HG03469 (cell line): Measurements from ENCODE around the gene AP1B1.
"Not testable (repeated sequence)": the region's sequence is repeated elsewhere in the genome, so short reads cannot be mapped to it uniquely, and the experiment has no call there.

Source experiments
- ATAC-seq: cut with Tn5 transposase; IDR thresholded peaks from one replicate; pipeline ENCODE4 v1.9.1; 2021; ENCODE audit warnings: mild to moderate bottlenecking, moderate library complexity, moderate number of reproducible peaks; ENCODE audit not compliant: unreplicated experiment

Gene AP1B1

DNA sequence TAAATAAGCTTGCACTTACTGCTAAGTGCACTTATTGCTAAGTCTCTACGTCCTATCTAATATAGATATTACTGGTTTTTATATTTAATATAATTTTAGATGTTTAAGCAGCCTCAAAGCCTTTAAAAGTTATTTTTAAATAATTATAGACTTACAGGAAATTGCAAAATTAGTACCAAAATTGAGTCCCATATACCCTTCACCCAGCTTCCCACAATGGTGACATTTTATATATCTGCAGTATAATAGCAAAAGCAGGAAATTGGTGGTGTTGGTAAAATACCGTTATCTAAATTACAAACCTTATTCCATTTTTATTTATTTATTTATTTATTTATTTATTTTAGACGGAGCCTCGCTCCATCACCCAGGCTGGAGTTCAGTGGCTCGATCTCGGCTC is 1.9 kb upstream of the AP1B1 start:
- no peak for ATAC-seq

DNA sequence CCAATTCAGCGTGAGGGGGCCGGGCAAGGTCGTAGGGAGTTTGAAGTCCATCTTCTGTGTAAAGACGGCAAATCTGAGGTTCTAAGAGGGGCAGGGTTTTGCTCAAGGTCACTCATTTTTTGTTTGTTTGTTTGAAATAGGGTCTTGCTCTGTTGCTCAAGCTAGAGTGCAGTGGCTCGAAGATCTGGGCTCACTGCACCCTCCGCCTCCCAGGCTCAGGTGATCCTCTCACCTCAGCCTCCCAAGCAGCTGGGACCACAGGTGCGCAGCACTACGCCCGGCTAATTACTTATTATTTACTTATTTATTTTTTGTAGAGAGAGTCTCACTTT is 355 bp upstream of the AP1B1 start:
- peak; percentile 2 for ATAC-seq

DNA sequence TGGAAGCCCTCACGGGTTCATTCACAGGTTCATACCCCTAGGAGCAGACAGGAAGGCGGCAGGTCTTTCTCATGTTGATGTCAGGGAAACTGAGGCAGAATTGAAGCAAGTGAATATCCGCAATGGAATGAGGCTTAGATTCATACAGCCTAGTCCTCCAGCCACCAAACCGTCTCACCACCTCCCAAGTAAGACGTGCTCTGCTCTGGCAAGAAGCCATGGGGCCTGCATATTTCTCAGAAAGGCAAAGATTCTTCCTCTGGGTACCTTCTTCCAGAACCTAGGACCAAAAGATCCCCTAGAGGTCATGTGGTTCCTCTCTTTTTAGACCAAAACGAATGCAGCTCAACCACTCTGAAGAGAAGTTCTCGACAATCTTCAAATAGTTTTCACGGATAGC is 1.7 kb downstream of the AP1B1 start:
- no peak for ATAC-seq

DNA sequence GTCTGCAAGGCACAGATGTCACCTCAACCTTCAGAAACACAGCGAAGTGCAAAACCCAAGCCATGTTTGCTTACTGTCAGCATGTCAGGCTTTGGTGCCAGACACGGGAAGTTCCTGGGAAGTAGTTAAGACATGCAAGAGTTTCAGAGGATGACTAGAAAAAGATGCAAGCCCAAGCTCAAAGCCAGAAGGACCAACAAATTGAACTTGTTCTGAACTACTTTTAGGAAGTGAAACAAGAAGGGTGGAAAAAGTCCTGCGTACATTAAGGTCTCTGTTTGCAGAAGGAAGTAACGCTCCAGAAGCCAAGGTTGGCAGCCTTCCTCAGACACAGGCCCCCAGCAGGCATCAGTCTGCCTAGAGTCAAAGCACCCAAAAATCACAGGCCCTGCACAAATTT is 2.6 kb downstream of the AP1B1 start:
- ATAC-seq = no peak

DNA sequence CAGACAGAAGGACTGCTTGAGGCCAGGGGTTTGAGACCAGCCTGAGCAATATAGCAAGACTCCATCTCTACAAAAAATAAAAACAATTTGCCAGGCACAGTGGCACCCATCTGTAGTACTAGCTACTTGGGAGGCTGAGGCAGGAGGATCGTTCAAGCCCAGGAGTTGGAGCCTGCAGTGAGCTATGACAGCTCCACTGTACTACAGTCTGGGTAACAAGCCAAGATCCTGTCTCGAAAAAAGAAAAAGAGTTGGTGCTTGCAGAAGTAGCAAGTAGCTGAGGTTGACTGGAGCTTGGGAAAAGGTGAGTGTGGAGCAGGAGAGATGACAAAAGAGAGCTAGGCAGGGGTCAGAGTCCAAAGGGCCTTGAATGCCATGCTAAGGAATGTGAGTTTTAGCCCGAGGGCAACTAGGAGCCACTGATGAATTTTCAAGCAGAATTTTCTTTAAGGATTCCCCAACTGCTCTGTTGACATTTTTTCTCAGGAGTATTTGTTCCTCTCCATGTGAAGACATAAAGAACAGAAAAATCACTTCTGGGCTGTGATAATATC is 3.1 kb downstream of the AP1B1 start:
- ATAC-seq = no peak

DNA sequence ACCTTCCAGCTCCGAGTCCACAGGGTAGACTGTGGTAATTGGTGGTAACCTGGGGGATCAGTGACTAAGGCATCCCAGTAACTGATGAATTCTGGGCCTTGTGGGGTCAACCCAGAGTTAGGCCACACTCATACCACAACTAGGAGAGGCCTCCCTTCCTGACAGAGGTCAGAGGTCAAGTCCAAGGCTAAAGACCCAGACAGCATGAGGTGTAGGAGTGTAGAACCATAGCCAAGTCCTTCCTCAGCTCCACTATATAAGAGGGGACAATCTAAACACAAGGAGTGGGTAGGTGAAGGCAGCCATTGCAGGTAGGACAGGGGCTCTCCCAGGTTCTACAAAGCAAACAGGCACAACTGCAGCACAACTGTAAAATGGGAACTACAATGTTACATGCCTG is 4.6 kb downstream of the AP1B1 start:
- ATAC-seq = no peak

DNA sequence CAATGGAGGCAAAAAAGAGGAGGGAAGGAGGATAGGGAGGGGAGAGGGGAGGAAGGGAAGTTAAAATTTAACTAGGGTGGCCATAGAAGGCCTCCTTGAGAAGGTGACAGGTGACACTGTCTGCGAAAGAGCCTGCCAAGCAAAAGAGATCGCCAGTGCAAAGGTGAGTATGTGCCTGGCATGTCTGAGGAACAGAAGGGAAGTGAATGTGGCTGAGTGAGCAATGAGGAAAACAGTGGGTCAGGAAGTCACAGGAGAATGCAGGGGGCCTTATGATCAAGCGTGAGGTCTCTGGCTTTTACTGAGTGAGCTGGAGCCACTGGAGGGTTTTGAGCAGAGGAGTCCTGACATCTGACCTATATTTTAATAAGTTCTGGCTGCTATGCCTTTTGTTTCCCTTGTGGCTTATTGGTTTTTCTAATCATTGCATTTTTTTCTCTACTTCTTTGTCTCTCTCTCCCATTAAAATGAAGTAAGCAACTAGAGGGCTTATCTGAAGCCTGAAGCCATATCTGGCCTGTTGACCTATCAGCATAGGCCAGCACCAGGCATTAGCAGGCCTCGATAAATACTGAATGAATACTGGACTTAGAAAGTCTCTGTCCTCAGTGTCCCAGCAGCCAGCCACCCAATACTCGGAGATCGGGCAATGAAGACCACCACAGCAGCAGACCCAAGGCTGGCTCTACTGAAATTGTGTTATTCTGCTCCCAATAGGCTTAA is 5.6 kb downstream of the AP1B1 start:
- ATAC-seq = no peak

DNA sequence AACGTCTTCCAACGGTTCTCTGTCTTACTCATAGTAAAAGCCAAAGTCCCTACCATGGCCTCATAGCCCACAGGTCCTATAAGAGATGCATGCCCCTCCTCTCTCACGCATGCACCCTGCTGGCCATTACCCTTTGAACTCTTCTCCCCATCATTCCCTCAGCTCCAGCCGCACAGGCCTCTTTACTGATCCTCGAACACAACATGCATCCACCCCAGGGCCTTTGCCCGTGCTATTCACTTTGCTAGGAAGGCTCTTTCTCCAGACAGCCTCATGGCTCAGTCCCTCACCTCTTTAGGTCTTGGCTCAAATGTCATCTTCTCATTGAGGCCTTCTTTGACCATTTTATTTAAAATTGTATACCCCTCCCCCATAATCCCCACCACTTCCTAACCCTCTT is 7.5 kb downstream of the AP1B1 start:
- ATAC-seq = no peak

DNA sequence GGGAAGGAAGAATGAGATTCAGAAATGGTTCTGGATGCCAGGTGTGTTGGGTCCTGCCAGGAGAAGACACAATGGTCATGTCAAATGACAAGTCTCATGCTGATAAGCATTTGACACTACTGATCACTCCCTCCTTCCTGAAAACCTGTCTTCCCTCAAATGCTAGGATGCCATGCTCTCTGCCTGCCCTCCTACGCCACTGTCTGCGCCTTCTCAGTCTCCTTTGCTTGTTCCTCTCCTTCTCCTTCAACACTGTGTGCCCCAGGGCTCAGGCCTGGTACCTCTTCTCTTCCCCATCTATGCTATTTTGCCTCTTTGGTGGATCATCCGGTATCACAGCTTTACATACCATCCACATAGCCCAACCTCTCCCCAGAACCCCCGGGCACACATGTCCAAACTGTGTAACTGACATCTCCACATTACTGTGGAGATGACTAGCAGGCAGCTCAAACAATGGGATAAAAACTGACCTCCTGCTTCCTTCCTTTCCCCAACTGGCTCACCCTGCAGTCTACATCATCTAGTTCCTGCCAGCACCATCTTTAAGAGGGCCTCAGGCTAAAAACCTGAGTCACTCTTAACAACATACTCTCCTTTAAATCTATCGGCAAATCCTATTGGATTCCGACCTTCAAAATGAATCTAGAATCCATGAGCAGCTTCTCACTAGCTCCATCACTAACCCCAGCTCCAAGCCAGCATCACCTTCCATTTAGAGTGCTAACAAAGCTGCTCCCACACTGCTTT is 8.2 kb downstream of the AP1B1 start:
- no peak for ATAC-seq

DNA sequence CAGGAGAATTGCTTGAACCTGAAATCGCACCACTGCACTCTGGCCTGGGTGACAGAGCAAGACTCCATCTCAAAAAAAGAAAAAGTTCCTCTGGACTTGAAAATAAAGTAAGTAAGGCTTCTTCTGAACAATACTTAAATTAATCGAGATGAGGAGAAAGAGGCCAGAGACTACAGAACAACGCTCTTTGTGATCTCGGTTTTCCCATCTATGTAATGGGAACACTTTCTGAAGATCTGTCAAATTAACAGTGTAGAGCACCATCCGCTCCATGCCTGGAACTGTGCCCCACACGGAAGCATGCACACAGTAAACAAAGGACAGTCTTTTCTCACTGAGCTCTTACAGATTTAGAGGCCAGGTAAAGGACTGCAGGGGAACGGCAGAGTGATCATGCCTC is 9.1 kb downstream of the AP1B1 start:
- ATAC-seq = no peak

DNA sequence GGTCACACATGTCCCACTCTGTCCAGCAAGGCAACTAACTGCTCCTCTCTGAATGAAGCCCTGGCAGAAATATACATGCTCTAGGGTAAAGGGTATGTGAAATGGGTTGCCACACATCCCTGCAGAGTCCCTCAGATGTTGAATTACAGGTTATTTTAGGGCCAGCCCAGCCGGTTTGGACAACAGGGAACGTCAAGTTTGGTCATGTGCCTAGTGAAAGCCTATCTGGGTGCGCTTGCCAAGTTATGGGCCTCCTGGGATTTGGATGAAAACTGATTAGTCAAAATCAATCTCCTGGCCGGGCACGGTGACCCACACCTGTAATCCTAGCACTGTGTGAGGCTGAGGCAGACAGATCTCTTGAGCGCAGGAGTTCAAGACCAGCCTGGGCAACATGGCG is 10.4 kb downstream of the AP1B1 start:
- no peak for ATAC-seq

DNA sequence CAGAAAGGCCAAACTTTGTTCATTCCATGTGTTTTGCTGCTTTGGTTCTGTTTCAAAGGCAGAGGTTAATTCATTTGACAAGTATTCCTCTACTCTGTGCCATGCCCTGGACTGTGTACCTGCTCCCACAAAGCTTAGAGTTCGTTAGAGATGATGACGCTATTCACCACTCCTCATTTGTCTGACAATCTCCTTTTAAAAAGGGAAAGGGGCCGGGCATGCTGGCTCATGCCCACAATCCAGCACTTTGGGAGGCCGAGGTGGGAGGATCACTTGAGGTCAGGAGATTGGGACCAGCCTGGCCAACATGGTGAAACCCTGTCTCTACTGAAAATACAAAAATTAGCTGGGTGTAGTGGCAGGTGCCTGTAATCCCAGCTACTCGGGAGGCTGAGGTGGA is 11.7 kb downstream of the AP1B1 start:
- not testable (repeated sequence) for ATAC-seq

DNA sequence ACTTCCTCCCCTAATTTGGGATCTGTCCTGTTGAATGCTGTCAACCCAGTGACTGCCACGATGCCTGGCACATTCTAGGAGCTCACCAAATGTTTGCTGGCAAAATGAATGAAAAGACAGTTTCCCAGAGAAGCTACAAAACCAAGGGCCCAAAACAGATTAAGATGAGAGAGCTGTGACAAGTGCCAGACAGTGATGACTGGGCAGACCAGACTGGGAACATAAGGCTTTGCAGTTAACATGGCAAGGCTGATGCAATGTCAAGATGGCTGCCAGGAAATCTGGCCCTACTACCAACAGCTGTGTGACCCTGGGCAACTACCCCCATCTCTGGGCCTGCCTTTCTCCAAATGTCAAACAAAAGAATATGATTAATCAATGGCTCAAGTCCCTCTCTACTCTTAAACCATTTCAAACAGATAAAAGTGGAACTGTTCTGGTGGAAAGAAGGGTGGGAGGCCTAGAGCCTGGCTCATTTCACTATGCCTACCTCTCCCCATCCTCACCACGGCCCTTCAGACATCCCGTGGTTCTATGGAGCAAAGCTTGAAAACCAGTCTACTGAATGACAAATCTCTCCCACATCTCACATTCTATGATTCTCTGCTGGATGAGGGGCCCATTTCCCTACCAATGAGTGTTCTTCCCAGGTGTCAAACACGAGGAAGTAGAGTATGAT is 12.8 kb downstream of the AP1B1 start:
- no peak for ATAC-seq

DNA sequence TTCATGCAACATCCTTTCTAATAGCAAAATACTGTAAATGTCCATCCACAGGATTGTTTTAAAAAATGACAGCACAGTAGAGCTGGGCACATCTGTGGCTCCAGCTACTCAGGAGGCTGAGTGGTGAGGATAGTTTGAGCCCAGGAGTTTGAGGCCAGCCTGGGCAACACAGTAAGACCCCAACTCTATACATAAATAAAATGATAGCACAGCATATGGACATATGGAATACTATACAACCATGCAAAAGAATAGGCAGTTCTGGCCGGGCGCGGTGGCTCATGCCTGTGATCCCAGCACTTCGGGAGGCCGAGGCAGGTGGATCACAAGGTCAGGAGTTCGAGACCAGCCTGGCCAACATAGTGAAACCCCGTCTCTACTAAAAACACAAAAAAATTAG is 13.6 kb downstream of the AP1B1 start:
- ATAC-seq = not testable (repeated sequence)

DNA sequence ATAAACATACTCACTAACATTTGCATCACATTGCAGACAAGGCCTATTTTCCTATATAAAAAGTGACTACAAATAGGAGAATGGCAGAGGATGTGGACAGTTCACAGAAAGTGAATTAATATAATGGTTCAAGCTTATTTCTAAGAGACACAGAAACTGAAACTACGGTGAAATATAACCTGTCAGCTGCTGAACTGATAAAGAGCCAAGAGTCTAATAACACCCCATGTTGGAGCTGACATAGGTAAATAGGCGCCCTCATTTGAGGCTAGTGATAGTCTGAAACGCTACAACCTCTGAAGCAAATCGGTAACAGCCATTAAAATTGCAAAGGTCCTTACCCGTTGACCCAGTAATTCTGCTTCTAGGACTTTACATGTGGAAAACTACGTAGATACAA is 14.0 kb downstream of the AP1B1 start:
- no peak for ATAC-seq

DNA sequence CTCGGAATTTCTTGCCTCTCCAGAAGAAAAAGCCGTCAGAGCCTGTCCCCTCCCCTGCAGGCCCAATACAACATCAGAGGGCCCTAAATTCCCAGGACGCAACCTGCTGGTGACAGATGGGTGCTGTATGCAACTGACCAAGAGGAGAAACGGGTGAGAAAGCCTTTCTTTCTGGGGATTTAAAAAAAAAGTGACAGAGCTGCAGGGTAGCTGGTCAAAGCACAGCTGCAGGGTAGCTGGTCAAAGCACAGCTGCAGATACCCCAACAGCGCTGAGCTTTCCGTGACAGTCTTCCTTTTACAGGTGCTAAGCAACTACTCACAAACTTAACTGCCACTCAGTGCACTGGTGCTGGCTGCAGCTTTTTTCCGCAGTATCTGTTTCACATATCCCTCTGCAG is 17.8 kb downstream of the AP1B1 start:
- ATAC-seq = no peak

DNA sequence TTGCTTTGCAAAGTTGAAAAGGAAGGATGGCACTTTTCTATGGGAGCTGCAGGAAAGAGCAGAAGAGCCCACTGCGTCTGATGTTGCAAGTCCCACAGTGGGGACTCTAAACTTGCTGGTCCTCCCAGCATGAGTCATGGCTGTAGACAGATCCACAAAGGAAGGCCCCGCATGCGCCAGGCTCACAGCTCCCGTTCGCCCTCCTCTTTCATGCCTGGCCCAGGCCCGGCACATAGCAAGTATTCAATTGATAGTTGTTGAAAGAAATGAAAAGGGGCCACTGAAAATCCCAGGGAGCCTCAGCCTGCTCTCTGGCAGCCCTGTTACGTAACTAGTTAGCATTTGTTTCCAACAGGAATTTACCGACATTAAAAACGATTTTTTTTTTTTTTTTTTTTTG is 18.9 kb downstream of the AP1B1 start:
- ATAC-seq = no peak

DNA sequence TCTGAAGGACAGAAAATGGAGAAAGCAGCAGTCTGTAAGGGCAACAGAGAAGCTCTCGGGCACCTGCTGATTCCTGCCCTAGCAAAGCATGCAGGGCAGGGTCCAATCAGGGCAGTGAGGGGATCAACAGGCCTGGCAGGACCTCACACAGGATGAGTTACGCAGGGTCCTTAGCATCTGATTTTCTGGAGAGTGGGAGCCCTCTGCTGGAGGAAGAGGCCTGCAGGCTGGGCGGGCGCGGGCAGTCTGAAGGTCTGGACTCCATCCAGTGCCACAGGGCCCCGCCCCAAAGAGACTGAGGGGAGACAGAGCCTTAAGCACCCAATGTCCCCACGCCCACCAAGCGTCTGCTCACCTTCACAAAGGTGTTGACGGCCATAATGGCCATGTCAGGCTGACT is 28.9 kb downstream of the AP1B1 start:
- ATAC-seq = no peak

DNA sequence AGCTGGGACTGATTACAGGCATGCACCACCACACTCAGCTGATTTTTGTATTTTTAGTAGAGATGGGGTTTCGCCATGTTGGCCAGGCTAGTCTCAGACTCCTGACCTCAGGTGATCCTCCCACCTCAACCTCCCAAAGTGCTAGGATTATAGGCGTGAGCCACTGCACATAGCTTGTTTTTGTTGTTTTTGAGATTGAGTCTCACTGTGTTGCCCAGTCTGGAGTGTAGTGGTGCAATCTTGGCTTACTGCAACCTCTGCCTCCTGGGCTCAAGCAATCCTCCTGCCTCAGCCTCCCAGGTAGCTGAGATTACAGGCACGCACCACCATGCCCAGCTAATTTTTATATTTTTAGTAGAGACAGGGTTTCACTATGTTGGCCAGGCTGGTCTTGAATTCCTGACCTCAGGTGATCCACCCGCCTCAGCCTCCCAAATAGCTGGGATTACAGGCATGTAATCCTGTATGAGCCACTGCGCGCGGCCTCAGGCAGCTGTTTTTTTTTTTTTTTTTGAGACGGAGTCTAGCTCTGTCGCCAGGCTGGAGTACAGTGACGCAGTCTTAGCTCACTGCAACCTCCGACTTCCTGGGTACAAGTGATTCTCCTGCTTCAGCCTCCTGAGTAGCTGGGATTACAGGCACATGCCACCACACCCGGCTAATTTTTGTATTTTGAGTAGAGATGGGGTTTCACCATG is 31.0 kb downstream of the AP1B1 start:
- not testable (repeated sequence) for ATAC-seq

DNA sequence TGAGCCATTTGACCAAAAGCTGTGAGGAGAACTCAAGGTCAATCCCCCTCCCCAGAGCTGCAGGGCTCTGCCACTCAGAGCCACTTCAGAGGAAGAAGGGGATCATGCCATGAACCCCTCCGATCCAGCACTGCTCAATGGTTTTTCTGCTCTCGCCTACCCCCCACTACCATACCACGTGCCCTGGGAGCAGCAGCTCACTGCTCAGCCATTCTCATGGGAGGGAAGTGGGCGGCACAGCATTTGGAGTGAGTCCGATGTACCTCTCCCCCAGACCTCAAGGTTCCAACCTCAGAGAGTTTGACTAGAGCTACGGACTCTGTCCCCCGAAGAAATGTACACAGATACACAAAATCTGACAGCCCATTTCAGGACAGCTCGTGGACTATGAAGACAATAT is 34.5 kb downstream of the AP1B1 start:
- no peak for ATAC-seq

DNA sequence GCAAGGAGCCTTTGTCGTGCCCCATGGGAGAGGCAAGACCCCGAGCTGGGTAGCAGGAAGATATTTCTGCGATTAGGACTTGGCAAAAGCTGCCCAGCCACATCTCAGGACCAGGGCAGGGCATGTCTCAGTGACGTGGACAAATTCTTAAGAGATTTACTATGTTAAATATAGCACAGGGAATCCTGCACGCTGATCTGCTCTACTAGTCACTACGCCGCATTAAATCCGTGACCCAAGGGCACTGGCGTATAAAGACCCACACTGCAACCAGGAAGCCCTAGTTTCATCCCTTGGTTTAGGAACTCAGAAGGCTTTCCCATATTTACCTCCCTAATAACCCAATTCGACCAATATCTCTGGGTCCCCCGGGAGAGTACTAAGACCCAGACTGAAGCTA is 35.1 kb downstream of the AP1B1 start:
- ATAC-seq = no peak
